ENCODE results near the gene TREML4. TPM values are rescaled to one million over a fixed set of nuclear protein-coding genes. Genes with fewer than 3 reads are reported as not detected.
A peak's percentile ranks its signal among the peaks of the same experiment; 100 is the strongest.

The TREML4 gene
- total and polyA plus RNA-seq, 2 experiments from 2014 or later: not detected

- peak; percentile 53 to 55 for DNase-seq (ENCODE audit: low read depth in 1 of 2, low spot score in 1 of 2)
- H3K4me3 ChIP-seq: no peak overlapping the region
Measured at GRCh38 chr6:41191569-41191968, 36.6 kb upstream of the TREML4 start.

GRCh38 chr6:41193171-41193734 is 34.9 kb upstream of the TREML4 start:
- Histone ChIP-seq H3K4me1 (ENCODE audit: low read depth) (no peaks in the 10 kb centered on the region), H3K36me3 (no peaks in the 10 kb centered on the region), H3K9me3 (ENCODE audit: low read depth) (no peaks in the 10 kb centered on the region), H3K27me3 (peaks cover 7% of the 10 kb centered on the region), H3K27ac (no peak overlapping the region), H3K4me3 (no peak overlapping the region)
- DNase-seq (ENCODE audit: low read depth in 1 of 2, low spot score in 1 of 2): no peak
- TF ChIP-seq CTCF (IDR thresholded peaks at IDR 0.05; ENCODE audit: low read depth, low read length): no peak

More at GRCh38 chr6:41191569-41191968, 36.6 kb upstream of the TREML4 start:
- Histone ChIP-seq H3K4me1 (ENCODE audit: low read depth) (no peaks in the 10 kb centered on the region), H3K27ac (no peak overlapping the region), H3K27me3 (peaks cover 7% of the 10 kb centered on the region), H3K36me3 (no peaks in the 10 kb centered on the region), H3K9me3 (ENCODE audit: low read depth) (no peaks in the 10 kb centered on the region)
- peak; percentile 74 for TF ChIP-seq CTCF (IDR thresholded peaks at IDR 0.05; ENCODE audit: low read depth, low read length)

- no peak for TF ChIP-seq CTCF (IDR thresholded peaks at IDR 0.05; ENCODE audit: low read depth, low read length)
- Histone ChIP-seq H3K4me3 (no peak overlapping the region), H3K4me1 (ENCODE audit: low read depth) (no peaks in the 10 kb centered on the region), H3K36me3 (no peaks in the 10 kb centered on the region), H3K27ac (no peak overlapping the region), H3K9me3 (ENCODE audit: low read depth) (no peaks in the 10 kb centered on the region), H3K27me3 (peaks cover 7% of the 10 kb centered on the region)
- DNase-seq (ENCODE audit: low read depth in 1 of 2, low spot score in 1 of 2): no peak
Measured at GRCh38 chr6:41193884-41194283, 34.3 kb upstream of the TREML4 start.

DNA sequence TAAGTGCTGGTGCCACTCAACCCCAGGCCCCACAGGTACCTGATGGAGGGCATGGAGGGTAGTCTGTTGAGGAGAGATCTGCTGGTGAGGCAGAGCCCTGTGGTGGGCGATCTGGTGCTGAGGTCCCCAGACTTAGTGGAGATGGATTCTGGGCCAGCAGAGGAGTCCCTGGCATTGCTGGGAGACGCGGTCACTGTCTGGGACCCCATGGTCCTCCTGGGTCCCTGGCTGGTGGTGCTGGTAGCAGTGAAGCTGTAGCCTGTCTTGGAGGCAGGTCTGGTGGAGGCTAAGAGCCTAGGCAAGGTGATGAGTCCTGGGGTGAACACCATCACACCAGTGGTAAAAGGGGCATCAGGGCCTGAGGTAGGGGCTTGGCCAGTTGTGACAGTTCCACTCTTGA is 33.8 kb upstream of the TREML4 start:
- H3K27ac ChIP-seq: no peak overlapping the region
- no peak for TF ChIP-seq CTCF (IDR thresholded peaks at IDR 0.05; ENCODE audit: low read depth, low read length)
- no peak overlapping the region for H3K4me3 ChIP-seq
- H3K4me1 ChIP-seq (ENCODE audit: low read depth): no peaks in the 10 kb centered on the region
- no peaks in the 10 kb centered on the region for H3K9me3 ChIP-seq (ENCODE audit: low read depth)
- peaks cover 7% of the 10 kb centered on the region for H3K27me3 ChIP-seq
- no peaks in the 10 kb centered on the region for H3K36me3 ChIP-seq
- DNase-seq (ENCODE audit: low read depth in 1 of 2, low spot score in 1 of 2): no peak

- H3K4me3 ChIP-seq: no peak overlapping the region
- no peak overlapping the region for H3K27ac ChIP-seq
- H3K27me3 ChIP-seq: peaks cover 7% of the 10 kb centered on the region
- no peak for TF ChIP-seq CTCF (IDR thresholded peaks at IDR 0.05; ENCODE audit: low read depth, low read length)
- no peaks in the 10 kb centered on the region for H3K36me3 ChIP-seq
- H3K4me1 ChIP-seq (ENCODE audit: low read depth): peaks cover 7% of the 10 kb centered on the region
- no peaks in the 10 kb centered on the region for H3K9me3 ChIP-seq (ENCODE audit: low read depth)
- no peak for DNase-seq (ENCODE audit: low read depth in 1 of 2, low spot score in 1 of 2)
Measured at GRCh38 chr6:41197234-41197633, 30.9 kb upstream of the TREML4 start.

Data from cardiac muscle cell (in vitro differentiated cells and primary cell).